GM21360 (cell line): ENCODE measurements around the gene CSK.

Experiments
- ATAC-seq: cut with Tn5 transposase; IDR thresholded peaks from one replicate; pipeline ENCODE4 v1.9.1; 2021; ENCODE audit warnings: mild to moderate bottlenecking, moderate library complexity; ENCODE audit not compliant: unreplicated experiment

CSK gene

DNA sequence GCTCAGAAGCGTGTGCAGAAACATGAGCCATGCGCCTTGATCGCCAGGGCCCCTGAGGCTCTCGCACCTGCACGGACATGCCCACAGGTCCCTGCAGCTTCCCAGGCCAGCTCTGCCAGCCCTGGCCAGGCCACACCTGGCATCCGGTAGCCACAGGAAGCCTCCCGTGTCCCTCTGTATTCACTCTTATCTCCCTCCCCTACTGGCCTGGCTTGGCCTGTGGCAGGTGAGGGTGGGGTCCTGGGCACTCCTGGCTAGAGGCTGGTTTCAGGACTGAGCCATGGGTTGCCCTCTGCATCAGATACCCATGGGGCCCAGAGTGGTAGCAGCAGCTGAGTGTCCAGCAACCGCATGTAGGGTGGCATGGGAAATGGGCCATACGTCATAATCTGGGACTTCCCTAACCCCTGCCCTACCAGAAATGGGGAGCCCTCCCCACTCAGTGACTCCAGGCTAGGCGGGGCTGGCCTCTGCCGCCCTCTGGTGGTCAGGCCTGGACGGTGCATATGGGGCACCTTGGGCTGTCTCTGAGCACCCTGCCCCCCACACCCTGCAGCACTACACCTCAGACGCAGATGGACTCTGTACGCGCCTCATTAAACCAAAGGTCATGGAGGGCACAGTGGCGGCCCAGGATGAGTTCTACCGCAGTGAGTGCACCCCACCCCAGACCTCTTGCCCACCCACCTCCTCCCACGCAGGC lies 18.1 kb downstream of the CSK start:
- peak; percentile 74 for ATAC-seq

DNA sequence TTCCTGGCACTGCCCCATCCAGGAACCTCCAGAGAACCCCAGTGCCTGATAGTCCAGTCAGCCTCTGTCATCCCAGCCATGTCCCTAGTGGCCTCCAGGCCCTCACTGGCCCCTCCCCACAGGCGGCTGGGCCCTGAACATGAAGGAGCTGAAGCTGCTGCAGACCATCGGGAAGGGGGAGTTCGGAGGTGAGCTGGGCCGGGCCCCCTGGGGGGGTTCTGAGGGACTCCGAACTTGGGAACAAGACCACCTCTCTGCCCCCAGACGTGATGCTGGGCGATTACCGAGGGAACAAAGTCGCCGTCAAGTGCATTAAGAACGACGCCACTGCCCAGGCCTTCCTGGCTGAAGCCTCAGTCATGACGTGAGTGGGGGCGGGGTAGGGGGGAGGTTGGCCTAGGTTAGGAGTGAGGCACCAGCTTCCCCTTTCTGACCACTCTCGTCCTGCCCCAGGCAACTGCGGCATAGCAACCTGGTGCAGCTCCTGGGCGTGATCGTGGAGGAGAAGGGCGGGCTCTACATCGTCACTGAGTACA lies 18.7 kb downstream of the CSK start:
- no peak for ATAC-seq

DNA sequence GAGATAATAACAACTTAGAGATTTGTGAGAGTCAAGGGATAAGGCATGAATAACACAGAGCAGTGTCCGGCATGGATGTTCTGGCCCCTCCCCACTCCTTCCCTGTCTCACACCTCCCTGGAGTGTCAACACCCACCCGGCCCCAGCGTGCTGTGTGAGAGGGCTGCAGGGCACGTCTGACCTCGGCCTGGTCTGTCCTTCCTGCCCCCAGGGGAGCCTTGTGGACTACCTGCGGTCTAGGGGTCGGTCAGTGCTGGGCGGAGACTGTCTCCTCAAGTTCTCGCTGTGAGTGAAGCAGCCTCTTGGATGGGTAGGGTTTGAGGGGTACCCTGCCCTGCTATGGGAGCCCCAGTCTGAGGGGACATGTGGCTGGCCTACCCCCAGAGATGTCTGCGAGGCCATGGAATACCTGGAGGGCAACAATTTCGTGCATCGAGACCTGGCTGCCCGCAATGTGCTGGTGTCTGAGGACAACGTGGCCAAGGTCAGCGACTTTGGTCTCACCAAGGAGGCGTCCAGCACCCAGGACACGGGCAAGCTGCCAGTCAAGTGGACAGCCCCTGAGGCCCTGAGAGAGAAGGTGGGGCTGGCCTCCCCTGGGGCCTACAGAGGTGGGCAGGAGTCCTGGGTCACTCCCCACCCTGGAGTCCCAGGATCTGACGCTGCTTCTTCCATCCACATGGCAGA lies 19.6 kb downstream of the CSK start:
- no peak for ATAC-seq

DNA sequence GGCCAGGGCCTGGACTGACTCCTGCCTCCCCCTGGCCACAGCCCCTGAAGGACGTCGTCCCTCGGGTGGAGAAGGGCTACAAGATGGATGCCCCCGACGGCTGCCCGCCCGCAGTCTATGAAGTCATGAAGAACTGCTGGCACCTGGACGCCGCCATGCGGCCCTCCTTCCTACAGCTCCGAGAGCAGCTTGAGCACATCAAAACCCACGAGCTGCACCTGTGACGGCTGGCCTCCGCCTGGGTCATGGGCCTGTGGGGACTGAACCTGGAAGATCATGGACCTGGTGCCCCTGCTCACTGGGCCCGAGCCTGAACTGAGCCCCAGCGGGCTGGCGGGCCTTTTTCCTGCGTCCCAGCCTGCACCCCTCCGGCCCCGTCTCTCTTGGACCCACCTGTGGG lies 20.4 kb downstream of the CSK start:
- ATAC-seq: no peak

DNA sequence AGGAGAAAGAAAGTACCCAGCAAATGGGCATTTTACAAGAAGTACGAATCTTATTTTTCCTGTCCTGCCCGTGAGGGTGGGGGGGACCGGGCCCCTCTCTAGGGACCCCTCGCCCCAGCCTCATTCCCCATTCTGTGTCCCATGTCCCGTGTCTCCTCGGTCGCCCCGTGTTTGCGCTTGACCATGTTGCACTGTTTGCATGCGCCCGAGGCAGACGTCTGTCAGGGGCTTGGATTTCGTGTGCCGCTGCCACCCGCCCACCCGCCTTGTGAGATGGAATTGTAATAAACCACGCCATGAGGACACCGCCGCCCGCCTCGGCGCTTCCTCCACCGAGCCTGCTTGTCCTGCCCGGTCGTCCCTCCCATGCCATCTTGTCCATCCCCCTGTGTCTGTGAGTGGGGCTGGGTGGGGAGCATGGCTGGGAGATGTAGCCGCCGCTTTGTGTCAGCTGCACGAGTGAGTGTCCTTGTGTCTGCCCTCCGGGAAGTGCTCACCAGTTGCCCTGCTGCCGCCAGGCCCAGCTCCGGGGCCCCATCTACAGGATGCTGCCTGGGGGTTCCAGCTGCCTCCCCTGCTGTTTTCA lies 21.1 kb downstream of the CSK start:
- ATAC-seq: no peak

DNA sequence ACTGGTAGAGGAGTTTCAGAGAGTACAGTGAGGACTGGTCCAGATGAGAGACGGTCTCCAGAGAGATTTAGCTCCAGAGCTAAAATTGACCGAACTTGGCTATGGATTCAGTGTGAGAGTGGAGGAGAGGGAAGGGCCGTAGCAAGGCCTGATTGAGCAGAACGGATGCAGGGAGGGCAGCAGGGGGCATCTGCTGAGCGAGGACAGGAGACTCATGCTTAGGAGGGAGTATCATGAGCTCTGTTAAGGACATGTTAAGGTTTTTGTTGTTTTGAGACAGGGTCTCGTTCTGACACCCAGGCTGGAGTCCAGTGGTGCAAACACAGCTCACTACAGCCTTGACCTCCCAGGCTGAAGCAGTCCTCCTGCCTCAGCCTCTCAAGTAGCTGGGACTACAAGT lies 23.1 kb downstream of the CSK start:
- no peak for ATAC-seq

DNA sequence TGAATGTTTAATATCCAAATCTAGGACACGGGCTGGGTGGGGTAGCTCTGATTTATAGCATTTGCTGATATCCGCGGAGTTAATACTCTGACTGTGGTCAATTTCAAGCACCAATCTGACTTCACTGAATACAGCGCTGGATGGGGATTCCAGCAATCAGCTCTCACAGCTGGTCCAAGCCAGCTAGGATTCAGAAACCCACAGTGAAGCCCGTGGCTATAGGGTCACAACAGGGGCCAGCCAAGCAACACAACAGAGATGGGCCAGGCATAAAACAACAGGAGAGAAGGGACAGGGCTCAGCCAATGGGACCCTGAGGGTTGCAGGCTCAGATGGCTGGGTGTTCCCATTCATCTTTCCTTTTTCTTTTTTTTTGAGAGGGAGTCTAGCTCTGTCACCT lies 25.4 kb downstream of the CSK start:
- no peak for ATAC-seq

DNA sequence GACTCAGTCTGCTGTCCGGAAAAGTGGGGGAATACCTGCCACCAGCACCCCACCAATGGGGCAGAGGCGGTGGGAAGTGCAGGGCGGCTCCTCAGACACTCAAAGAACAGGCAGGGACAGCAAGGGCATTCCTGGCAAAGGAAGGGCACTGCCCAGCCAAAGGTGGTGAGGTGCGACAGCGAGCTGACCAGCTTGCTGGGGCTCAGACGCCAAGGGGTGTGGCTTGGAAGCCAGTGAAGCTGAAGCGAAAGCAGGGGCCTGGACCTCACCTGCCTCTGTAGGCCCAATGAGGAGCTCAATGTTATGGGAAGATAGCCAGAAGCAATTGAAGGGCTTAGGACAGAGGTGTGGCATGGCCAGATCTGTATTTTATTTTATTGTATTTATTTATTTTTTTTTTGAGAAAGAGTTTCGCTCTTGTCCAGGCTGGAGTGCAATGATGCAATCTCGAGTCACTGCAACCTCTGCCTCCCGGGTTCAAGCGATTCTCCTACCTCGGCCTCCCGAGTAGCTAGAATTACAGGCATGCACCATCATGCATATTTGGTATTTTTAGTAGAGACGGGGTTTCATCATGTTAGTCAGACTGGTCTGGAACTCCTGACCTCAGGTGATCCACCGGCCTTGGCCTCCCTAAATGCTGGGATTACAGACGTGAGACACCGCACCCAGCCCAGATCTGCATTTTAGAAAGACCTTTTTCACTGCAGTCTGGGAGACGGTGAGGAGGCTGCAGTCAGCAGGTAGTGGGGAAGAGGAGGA lies 26.4 kb downstream of the CSK start:
- ATAC-seq: no peak

DNA sequence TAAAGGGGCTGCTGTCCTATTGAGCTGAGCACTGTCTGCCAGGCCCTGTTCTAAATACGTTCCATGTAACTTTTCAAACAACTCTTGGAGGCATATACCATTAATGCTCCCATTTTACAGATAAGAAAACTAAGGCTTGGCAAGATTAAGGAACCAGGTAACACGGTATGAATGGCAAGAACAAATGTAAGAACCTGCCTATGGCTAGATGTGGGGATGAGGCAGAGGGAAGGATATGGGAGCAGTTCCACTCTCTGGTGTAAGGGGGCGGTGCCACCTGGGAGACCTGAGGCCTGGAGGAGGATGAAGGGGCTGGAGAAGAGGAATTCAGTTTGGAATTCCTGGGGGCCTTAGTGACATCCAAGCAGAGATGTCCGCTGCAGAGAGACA lies 27.0 kb downstream of the CSK start:
- ATAC-seq: no peak

DNA sequence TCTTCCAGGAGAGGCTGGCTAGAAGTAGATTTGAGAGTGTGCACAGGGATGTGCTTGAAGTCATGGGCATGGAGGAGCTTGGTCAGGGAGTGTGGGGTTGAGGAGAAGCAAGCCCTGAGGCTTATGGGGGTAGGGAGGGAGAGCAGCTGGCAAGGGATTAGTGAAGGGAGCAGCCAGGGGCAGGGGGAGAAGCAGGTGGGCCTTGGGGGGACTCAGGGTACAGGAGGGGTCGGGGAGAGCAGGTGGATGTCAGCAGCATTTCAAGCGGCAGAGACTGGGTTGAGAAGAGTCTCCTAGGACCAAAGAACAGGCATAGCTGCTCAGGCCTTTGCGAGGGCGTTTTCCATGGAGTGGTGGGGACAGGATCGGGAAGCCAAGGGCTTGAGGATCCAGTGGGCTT lies 27.4 kb downstream of the CSK start:
- ATAC-seq: no peak

DNA sequence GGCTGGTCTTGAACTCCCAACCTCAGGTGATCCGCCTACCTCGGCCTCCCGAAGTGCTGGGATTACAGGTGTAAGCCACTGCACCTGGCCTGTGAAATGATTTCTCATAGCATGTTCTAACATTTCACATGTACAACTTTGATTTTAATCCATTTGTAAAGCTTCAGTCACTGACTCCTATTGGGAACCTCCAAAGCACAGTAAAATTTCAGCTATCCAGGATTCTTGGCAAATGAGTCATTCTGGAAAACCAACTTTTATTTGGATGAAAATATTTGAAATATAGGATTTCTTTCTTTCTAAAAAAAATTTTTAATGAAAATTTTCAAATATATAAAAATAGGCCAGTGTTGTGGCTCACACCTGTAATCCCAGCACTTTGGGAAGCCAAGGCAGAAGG lies 28.1 kb downstream of the CSK start:
- no peak for ATAC-seq

DNA sequence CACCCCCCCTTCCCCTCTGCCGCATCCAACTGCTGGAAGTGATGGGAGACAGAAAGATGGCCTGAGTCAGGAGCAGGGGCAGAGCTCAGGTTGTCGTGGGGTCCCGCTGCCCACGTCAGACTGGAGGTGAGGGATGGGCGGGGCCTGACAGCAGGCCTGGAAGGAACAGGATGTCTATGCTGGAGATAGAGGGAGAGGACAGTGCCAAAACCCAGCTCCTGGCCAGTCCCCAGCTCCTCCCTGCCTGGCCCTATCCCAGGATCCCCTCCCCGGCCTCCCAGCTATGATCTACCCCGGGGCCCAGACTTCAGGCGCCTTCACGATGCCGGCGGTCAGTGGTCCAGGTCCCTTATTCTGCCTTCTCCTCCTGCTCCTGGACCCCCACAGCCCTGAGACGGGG lies 30.7 kb downstream of the CSK start, which contains the start of gene LMAN1L:
LMAN1L (plus strand) TSS at position 303 of the 400 bp plus-strand sequence; CDS start at position 323, 20 bp downstream.
- no peak for ATAC-seq

DNA sequence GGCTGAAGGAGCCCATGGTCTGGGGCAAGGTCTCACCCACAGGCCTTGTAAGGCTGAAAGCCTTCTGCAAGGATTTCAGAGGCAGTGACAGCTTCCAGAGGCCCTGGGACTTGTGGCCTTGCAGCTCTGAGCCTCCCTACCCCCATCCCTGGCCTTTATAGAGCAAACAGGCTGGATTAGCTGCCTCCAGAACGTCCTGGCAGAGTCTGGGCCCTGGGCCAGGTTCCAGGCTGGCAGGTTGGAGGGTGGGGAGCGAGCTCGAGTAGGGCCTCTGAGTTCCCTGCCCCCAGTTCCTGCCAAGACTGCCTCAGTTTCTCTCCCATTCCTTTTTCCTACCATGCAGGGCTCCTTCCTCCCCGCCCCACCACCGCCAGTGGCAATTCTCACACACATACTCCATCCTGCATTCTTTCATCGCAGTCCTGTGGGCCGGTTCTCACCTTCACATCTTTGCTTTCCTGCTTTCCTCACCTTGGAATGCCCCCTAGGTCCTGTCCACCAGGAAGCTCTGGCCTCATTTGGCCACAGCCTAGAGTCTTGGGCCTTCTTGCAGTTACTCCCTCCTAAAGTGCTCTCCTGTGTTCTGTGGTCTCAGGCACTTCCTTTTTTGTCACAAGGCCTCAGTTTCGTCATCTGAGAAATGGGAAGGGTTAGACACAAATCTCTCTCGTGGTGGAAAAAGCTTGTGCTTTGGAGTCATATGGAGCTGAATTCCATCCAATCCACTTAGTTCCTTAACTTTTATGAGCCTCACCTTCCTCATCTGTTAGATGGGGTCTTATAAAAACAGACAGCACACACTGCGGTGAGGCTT lies 33.4 kb downstream of the CSK start:
- no peak for ATAC-seq

DNA sequence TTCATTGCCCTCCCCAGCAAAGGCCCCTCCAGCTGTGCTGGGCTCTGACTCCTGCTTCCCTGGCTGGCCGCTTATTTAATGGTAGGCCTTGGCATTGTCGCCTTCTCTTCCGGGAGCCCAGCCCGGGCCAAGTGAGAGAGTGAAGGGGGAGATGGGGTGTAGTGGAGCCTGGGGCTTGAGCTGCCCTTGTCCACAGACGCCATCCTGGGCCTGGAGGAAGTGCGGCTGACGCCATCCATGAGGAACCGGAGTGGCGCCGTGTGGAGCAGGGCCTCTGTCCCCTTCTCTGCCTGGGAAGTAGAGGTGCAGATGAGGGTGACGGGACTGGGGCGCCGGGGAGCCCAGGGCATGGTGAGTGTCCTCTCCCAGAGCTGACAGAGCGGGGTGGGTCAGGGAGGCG lies 34.1 kb downstream of the CSK start:
- no peak for ATAC-seq

DNA sequence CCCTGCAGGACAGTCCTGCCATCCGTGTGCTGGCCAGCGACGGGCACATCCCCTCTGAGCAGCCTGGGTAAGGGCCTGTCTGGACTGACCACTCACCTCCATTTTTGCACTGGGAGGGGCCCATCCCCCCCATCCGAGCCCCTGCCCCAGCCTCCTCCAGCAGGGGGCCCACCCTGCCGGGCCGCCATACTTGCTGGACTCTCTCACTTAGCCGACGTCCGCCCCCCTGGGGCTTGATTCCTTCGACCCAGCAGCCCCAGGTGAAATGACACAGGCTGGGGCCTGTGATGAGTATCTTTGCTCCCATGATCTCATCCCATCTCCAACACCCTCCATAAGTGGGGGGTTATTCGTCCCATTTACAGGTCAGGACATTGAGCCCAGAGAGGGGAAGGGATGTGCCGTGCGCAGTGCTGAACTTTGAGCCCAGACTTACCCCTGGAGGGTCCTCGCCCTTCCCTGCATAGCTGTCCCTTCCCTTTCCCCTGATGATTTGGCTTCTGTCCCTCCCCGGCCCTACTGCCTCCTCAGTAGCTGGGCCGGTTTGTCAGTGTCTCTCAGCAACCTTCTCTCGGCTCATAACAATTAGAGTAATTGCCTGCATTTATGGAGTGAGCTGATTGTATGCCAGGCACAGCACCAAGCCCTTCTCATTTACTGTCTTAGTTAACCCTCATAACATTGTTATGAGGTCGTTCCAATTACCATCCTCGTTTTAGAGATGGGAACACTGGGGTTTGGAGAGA lies 34.9 kb downstream of the CSK start:
- ATAC-seq: no peak

DNA sequence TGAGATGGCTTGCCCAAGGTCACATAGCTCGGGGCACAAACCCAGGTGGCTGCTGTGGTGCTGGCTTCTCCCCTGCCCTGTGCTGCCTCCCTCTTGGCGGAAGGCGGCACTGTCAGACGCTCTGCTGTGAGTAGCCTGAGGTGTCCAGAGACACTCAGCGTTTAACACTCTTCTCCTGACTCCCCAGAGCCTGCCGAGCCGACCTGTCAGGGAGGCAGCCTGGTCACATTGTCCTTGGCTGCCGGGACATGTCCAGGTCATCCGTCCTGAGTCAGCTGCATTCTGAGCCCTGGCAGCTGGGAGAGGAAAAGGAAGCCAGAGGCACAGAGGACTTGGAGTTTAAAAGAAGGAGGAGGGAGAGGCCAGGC lies 35.5 kb downstream of the CSK start:
- ATAC-seq: no peak

DNA sequence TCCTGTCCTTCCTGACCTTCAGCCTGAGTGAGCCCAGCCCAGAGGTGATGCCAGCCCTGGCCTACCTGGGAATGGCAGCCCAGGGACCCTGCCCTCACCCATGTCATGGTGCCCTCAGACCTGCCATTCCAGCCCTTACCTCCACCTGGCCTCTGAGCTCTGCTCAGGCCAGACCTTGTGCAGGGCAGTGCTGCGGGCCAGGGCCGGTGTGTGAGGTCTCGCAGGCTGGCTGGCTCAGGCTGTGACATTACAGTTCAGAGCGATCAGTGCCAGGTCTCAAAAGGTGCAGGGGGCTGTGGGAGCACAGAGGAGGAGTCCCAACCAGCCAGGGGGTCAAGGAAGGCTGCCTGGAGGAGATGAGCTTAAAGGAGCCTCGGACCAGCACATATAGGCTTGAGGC lies 38.2 kb downstream of the CSK start:
- no peak for ATAC-seq

DNA sequence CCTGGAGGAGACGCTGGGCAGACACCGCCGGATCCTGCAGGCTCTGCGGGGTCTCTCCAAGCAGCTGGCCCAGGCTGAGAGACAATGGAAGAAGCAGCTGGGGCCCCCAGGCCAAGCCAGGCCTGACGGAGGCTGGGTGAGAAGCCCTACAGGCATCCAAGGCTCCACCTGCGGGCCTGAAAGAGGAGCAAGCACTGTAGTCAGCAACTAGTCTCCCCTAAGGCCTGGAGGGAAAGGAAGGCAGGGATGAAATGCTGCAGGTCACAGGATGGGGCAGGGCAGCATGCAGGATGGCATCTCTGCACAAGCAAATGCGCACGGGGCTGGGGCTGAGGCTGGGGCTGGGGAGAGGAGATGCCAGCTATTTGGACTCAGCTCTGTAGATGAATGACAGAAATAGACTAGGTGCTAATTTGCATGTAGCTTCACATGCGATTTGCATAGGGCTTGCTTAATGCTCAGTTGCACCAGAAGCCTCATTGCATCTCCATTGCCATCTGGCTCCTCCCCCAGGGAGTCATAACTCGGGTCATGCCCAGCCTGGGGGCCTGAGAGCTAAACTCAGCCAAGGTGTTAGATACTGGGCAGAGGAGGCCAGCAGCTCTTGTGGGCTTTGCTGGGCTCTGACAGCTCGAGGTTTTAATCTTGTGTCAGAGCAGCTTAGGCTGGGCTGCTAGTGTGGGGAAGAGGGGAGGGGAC lies 39.4 kb downstream of the CSK start:
- peak; percentile 70 for ATAC-seq

DNA sequence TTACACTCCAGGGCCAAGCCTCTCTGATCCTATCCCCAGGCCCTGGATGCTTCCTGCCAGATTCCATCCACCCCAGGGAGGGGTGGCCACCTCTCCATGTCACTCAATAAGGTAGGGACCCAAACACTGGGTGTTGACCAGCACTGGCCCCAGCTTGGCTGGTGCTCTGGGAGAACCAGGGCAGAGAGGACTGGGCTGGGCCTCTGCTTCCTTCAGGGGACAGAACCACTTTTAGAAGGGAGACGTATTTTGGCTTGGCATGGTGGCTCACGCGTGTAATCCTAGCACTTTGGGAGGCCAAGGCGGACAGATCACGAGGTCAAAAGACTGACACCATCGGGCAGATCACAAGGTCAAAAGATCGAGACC lies 39.9 kb downstream of the CSK start:
- no peak for ATAC-seq
